GM19438 (cell line): Measurements from ENCODE around the gene ARFGEF3.
"Not testable (repeated sequence)": the region's sequence is repeated elsewhere in the genome, so short reads cannot be mapped to it uniquely, and the experiment has no call there.

Source experiments
- ATAC-seq: cut with Tn5 transposase; IDR thresholded peaks from one replicate; pipeline ENCODE4 v1.9.1; 2021; ENCODE audit warnings: low read depth; ENCODE audit not compliant: unreplicated experiment

ARFGEF3 gene

DNA sequence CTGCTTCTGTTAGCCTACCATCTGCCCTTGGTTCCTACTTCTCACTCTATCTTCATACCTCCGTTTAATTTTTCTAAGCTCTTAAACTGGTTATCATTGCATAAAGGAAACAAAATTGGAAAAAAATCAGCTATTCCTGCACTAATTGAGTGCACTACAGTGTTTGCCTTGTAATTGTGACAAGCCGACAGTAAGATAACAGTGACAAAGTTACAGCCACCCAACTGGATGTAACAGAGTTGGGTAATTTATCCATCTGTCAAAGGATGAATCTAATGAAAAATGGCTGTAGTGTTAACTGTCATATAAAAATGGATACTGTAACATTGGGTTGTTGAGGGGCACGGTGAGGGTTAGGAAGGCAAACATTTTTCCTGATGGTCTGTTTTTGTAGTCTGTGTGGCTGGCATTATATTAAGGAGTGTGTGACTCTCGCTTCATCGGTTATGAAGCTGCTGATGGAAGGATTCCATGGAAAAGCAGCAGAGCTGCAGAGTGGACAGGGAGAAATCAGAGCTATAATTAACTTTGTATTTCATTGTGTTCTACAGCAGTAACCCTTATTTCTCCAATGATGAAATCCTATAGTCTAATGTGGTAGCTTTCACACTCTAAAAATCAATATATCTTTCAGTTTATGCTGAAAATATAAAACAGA lies 43.8 kb downstream of the ARFGEF3 start:
- no peak for ATAC-seq

DNA sequence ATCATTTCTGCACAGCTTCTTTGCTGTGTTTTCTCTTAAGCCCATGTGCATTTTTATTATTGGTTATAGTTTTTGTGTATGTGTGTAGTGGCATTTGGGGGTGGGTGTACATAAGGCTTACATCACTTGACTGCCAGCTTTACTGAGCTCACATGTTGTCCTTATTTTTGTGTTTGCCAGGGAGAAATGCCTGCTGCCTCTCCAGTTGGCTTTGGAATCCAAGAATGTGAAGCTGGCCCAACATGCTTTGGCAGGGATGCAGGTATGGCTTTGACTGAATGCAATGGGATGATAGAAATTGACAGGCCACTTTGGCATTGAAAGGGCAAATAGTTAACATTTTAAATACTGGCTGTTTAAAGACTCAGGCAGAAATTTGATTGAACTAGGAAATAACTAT lies 45.1 kb downstream of the ARFGEF3 start:
- ATAC-seq, result no peak

DNA sequence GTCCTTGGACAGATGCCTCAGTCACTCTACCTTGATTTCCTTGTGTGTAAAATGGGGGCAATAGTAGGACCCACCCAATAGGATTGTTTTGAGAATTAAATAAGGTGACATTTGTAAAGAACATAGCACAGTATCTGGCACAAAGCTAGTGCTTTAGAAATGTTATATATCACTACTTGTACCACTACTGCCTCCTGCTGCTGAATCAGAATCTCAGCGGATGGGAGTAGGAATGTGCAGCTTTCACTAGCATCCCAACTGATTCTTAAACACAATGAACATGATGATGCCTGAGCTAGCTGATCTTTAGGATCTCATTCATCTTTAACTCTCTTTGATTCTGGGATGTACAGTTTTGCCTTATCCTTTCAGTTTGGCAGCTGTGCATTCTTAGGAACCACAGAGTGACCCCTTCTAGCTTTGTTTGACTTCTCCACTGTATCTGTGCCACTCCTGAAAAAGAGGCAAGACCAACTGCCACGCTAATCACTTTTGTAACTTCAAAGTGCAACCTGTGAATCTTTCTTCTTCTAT lies 49.4 kb downstream of the ARFGEF3 start:
- no peak for ATAC-seq

DNA sequence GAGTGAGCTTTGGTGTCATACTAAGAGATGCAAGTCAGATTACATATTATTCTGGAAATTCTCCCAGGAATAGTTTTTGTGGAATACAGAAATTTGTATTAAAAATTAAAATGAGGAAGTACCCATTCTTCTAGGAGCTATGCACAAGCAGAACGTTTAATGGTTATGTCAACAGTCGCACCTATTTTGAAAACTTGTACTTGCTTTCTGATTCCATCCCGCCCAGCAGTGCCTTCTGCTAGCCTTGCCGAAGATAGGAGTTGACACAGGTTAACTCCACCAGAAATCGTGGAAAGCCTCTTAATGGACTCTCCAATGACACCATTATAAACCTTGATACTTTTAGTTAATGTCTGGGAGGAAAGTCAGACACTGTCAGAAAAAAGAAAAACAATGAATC lies 49.9 kb downstream of the ARFGEF3 start:
- no peak for ATAC-seq

DNA sequence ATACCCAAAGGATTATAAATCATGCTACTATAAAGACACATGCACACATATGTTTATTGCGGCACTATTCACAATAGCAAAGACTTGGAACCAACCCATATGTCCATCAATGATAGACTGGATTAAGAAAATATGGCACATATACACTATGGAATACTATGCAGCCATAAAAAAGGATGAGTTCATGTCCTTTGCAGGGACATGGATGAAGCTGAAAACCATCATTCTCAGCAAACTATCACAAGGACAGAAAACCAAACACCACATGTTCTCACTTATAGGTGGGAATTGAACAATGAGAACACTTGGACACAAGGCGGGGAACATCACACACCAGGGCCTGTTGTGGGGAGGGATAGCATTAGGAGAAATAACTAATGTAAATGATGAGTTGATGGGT lies 50.8 kb downstream of the ARFGEF3 start:
- not testable (repeated sequence) for ATAC-seq

DNA sequence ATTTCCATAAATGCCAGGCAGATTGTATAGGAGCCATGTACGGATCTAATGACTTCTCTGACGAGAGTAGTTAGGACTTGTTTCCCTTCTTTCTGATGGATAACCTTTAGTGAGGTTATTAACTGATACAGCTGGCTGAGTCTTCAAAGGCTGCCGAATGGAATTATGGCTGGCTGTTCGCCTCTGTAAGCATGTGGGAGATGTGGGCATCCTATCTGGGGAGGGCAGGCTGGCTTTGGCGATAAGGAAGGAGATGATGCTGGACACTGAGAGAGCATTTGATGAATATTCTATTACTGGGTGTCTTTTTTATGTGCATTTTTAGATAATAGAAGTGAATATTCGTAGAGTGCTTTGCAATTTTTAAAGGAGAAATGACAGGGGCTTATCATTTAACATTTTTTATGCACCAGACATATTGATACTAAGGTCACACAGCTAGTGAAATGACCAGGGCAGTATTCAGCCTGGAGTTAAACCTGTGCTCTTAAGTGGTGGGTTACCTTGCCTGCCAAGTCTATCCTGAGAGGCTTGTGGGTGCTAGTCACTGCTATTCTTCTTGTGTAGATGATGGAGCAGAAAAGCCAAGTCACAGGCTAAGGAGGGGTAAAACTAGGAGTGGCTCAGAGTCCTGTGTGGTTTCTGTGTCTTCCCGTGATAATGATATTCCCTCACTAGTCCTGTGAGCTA lies 53.5 kb downstream of the ARFGEF3 start:
- ATAC-seq, result no peak

DNA sequence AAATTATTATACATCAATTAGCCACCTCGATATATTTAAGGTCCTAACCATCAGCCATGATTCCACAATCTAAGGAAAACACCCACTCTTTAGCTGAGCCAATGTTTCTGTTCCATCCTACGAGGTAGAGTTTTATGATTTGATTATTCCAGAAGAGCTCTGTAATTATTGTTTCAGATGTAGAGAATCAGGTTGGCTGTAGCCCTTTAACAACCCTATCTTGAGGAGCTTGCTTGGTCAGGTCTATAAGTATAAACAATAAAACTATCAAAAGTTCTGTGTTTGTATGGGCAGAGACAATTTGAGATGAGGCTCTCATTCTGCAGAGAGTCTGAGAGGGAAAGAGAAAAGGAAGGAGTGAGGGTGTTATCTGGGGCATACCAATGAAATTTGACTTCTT lies 56.7 kb downstream of the ARFGEF3 start, which contains the start of gene PBOV1:
Gene PBOV1, minus strand, starts transcription at position 43 of the 400 bp plus-strand sequence. CDS start 96 bp downstream, outside the sequence.
- ATAC-seq, result no peak

DNA sequence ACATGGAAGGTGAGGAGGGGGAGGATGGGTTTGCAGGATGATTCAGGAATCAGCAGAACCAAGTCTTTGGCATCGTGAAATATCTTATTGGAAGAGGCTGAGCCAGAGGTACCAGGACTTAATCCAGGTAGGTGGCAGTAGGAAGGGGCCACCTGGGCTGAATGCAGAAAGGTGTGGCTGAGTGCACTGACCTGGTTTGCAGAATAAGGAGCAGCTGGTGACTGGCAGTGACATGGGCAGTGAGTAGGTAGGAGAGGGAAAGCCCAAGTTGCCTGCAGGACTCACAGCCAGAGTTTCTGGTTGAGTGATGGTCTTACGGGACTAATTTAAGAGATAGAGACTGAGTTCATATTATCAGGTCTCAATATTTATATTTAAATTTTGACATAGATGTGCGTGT lies 57.7 kb downstream of the ARFGEF3 start:
- ATAC-seq, result no peak

DNA sequence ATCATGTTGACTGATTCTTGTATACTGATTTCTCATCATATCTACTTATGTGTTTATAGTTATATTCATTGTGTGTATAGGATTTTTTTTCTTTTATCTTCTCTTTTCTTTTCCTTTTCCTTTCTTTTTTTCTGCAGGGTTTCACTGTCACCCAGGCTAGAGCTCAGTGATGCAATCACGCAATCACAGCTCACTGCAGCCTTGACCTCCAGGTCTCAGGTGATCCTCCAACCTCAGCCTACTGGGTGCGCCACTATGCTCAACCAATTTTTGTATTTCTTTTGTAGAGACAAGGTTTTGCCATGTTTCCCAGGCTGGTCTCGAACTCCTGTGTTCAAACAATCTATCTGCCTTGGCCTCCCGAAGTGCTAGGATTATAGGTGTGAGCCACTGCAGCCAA lies 58.2 kb downstream of the ARFGEF3 start:
- no peak for ATAC-seq

DNA sequence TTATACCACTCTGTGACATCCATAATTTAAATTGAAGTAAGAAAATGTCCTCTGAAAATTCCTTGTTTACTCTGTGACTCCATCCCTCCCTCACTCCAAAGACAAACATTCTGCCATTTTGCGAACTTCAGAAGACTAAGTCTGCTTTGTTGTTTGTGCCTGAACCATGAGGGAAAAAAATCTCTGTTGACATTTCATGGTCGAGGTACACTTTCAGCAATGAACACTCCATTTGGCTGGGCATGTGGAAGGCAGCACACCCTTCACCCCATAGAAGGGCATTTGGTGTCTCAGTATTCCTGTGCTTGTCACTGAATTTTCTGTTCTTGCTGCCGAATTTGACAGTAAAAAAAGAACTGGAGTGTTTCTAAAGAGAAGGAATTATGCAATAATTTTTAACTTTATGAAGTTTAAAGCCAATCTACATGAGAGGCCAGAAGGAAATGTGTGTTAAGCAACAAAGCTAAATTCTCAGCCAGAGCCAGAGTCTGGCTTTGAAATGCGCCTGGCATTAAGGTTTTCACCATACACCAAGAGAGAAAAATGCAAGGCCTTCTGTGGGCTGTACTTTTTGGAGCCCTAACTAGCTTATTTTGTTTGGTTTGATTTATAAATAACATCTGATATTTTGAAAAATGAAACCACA lies 61.3 kb downstream of the ARFGEF3 start:
- ATAC-seq, result no peak

DNA sequence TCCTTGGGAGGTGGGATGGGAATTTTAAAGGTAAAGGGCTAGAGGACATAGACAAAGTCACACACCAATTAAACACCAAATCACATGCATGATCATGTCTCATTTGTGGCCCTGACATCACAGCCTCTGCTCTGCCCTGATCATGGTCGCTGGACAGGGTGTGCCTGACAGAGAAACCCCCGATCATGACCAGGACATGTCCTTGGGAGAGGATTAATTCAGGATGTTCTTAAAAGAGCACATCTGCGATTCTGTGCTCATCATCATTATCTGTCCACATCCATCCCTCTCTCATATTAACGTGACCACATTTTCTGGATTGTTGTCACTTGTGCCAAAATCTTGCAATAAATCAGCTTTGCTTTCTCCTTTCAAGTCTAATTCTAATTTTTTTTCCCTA lies 64.2 kb downstream of the ARFGEF3 start:
- ATAC-seq, result no peak

DNA sequence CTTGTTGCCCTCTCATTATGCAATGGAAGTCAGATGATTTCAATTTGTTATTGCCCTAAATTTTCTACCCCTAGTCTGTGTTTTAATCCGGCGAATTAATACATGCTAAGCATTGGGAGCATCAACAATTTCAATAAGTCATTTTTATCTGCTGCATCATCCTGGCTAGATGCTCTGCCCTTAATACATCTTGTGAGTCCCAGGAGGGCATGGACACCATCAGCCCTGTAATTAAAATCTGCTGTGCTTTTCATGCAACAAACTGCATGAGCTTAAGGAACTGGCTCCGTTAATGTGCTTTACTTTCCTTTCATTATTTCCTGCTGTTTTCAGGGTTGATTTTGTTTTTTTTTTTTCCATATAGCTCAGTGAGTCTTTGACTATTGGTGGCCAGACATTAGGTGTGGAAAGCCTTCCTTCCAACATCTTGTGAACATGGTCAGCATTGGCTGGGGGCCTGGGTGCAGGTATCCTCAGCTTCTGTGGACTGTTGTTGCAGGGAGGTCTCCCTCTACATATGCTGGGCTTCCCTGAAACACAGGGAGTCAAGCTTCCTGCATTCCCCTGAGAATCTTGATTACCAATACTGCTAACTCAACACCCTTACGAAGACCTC lies 65.1 kb downstream of the ARFGEF3 start:
- ATAC-seq, result no peak

DNA sequence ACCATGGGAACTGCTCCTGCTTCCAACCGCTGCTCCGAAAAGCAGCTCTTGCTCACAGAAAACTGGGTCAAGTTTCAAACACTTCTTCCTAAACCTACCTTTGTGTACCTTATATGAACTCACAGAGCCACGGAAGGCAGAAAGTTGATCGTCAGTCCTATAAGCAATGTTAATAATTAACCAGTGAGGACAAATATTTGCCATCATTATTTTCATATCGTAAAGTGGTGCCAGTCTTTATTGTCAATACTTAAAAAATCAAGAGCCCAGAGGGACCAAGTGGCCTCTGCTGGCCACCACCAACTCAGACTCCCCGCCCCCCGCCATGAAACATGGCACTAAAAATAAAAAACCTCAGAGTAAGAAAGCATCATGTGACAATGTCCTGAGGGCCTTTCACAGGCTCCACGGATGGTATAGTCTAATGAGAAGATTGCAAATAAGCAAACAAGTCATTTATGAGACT lies 65.6 kb downstream of the ARFGEF3 start:
- no peak for ATAC-seq

DNA sequence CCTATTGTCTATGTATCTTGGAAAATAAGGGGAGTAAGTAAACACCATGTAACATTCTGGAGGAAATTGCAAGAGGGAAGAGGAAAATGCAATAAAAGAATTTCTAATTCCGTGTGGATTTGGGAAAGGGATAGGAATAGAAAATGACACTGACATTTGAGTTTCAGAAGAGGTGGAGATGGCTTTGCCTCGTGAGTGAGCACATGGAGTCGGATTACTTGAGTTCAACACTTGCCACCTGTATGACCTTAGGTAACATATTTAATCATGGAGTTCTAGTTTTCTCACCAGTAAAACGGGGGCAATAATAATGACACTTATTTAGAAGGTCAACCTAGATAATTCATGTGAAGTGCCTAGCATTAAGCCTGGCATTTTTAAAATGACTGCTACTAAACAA lies 67.3 kb downstream of the ARFGEF3 start:
- no peak for ATAC-seq

DNA sequence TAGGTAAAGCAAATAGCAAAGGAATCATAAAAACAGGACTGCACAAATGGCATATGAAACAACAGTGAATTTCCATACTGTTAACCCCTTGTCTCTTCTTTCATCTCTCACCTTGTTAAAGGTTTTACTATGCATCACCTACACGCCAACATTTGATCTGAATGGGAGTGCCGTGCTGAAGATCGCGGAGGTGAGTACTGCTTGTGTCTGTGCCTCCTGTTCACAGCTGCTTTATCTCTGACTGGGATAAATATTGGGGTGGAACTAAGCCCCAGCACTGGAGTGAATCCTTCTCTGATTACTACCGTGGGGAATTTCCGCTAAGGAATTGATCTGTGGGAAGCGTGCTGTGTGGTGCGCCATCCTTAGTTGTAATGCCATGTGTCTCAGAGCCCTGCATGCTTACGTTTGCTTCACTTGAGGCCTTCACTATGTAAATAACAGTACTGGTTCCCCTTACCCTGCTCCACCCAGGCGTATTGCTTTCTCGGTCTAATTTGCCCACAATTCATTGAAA lies 68.0 kb downstream of the ARFGEF3 start:
- ATAC-seq, result no peak

DNA sequence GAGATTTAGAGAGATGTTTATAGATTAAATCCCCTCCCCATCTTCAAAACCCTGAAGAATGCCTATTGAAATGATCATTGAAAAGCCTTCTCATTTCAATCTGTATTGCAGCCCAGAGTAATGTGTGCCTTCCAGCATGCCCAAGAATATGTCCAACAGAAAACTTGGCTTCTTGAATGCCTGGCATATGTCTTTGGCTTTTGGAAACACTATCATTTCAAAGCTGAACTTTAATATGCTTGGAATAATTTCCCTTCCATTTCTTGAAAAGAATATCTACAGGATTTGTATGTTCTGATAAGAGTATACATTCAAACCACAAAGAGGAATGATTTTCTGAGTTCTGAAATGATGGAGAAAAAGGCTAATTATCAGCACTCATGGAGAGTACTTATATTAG lies 68.5 kb downstream of the ARFGEF3 start:
- ATAC-seq, result no peak

DNA sequence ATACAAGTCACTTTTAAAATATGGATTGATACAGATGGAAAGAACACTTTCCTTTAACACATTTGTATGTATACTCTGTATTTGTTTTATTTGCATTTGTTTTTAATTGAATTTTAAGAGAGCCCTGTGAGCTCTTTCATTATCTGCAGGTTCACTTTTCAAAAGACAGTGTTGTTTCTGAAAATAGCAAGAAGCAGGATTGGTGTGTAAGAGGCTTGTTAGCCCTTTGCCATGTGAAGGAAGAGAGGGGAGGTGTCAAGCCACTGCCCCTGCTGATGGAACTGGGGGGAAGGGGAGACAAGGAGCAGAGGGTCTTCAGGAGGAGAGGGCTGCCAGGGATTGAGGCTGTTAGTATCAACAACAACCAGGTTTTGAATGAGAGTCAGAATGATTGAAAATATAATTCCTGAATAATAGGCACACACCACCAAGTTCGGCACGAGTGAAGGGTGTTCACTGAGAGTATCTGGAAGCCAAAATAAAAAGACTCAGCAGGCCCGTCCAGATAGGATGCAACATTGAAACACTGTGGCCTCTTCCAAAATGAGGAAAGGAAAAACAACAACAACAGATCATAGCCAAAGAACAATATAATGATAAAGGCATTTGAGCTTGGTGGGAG lies 69.1 kb downstream of the ARFGEF3 start:
- no peak for ATAC-seq

DNA sequence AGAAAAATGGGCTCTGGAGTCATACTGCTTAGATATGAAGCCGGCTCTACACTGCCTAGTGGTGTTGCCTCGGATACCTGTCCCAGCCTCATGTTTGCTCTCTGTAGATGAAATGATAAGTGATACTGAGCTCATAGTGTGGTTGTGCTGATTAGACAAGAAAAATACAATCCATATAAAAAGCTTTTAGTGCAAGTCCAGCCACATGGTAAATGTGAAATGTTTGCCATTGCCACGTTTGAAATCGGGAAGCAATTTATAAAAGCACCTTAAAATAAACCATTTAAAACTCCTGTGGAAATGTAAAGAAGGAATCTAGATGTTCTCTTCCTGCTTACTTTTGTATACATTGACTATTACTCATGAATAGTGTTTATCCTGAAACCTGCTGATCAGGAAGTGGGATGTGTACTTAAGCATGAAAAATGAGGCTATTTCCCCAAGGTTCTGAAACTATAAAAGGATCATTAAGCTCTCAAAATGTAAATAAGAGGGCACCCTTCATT lies 69.7 kb downstream of the ARFGEF3 start:
- ATAC-seq, result no peak

DNA sequence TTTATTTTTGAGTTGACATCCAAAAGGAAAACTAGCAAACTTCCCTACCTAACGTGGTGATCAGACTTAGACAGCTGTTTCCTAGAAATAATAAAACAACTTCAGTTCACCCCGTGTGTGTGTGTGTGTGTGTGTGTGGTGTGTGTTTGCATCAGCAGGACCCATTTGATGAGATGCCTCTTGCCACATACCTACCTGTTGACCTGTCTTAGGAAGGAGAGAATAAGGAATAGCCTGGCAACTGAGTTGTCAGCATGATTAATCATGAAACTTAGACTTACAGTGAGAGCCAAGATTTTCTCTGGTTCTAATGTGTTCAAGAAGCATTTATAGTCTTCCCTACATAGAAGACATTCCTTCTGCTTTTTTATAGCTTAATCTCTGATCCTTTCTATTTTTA lies 72.6 kb downstream of the ARFGEF3 start:
- no peak for ATAC-seq

DNA sequence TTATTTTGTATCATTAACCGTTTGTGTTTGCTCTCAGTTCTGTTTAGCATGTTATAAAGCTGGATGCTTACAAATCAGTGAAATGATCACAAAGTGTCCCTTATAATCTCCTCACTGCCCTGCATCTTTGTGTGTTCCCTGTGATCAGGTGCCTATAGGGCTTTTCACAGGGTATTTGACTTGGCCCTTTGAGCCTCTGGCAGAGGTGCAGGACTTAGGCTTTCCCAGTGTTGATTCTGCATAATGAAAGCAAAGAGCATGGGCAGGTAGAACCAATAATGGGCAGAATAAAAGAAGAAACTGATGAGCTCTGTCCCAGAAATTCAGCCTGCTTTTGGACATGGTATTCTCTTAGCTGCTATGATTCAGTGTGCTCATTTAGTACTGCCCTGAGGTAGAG lies 73.5 kb downstream of the ARFGEF3 start:
- no peak for ATAC-seq
